Esophagus muscularis mucosa (tissue), 4 donors: Measurements from ENCODE around the gene SPDYC.

Experiments
- CTCF ChIP-seq, 3 experiments: fragments of 200-600 bp in 2 of 3; fragments of 450-650 bp in 1 of 3; sonication (generic) in 2 of 3; IDR thresholded peaks; one replicate each; pipeline ENCODE4 v1.5.1; 2017 to 2019; ENCODE audit warnings: antibody characterized with exemption in 3 of 3, mild to moderate bottlenecking in 2 of 3, moderate library complexity in 1 of 3
- EP300 ChIP-seq: sonication (generic); formaldehyde crosslinking; IDR thresholded peaks from one replicate; pipeline ENCODE4 v1.6.1; 2017; ENCODE audit warnings: antibody characterized with exemption
- POLR2A ChIP-seq: fragments of 450-650 bp; IDR thresholded peaks from one replicate; pipeline ENCODE4 v1.6.1; 2017; ENCODE audit warnings: antibody characterized with exemption, moderate library complexity, mild to moderate bottlenecking, low read depth
- POLR2AphosphoS5 ChIP-seq, 2 donors: sonication (generic); formaldehyde crosslinking; IDR thresholded peaks; one replicate each; pipeline ENCODE4 v1.6.1; 2017; ENCODE audit warnings: antibody characterized with exemption in 2 of 2

- TF ChIP-seq POLR2A = no peak
- no peak for TF ChIP-seq CTCF (IDR thresholded peaks at IDR 0.05)
- TF ChIP-seq POLR2AphosphoS5 (IDR thresholded peaks at IDR 0.05) = no peak
- TF ChIP-seq EP300 = no peak
These were observed 45.5 kb downstream of the SPDYC start for GRCh38 chr11:65215441-65216076.
